GM12878 (cell line): Measurements from ENCODE around the gene SCNN1A.

Experiments
- BHLHE40 ChIP-seq, 2 experiments: fragments of 450-650 bp in 1 of 2; IDR thresholded peaks; 2 replicates each; pipeline ENCODE4 v1.6.1; 2011 to 2017; ENCODE audit warnings: low read depth in 2 of 2, borderline replicate concordance in 1 of 2, improper control_type of control experiment in 1 of 2, low read length in 1 of 2, mild to moderate bottlenecking in 1 of 2
- EGR1 ChIP-seq, 2 experiments: IDR thresholded peaks; 1 replicate in 1 of 2; 2 replicates in 1 of 2; pipeline ENCODE4 v1.6.1; 2011 to 2012; ENCODE audit warnings: low read depth in 2 of 2, low read length in 2 of 2, borderline replicate concordance in 1 of 2, mild to moderate bottlenecking in 1 of 2, moderate library complexity in 1 of 2
- EP300 ChIP-seq, 2 experiments: fragments of 150-350 bp in 1 of 2; IDR thresholded peaks; 2 replicates each; pipeline ENCODE4 v1.6.1; 2011 to 2012; ENCODE audit warnings: low read depth in 2 of 2, low read length in 2 of 2, borderline replicate concordance in 1 of 2, improper control_type of control experiment in 1 of 2, inconsistent platforms in 1 of 2; ENCODE audit not compliant: control insufficient read depth in 1 of 2
- SIN3A ChIP-seq: IDR thresholded peaks from 2 replicates; pipeline ENCODE4 v1.6.1; 2012; ENCODE audit warnings: low read depth, low read length, improper control_type of control experiment
- TAF1 ChIP-seq: IDR thresholded peaks from 2 replicates; pipeline ENCODE4 v1.6.1; 2011; ENCODE audit warnings: mild to moderate bottlenecking, low read depth, low read length, borderline replicate concordance
- TF ChIP-seq, protein P1 (sequence below): IDR thresholded peaks from 2 replicates; pipeline ENCODE4 v1.6.1; 2012; ENCODE audit warnings: mild to moderate bottlenecking, low read depth, low read length
- TF ChIP-seq, protein P2 (sequence below), 3 experiments: IDR thresholded peaks in 2 of 3; conservative IDR thresholded peaks in 1 of 3; 2 replicates each; pipeline ENCODE4 v1.5.1; 2011; ENCODE audit warnings: low read depth in 3 of 3, low read length in 3 of 3, mild to moderate bottlenecking in 3 of 3, control low read depth in 2 of 3, moderate library complexity in 2 of 3, inconsistent platforms in 1 of 3, mixed read lengths in 1 of 3; ENCODE audit not compliant: control insufficient read depth in 2 of 3, insufficient read depth in 1 of 3; ENCODE audit errors: extremely low read depth in 1 of 3
- TF ChIP-seq, protein P3 (sequence below): IDR thresholded peaks from 2 replicates; pipeline ENCODE4 v1.6.1; 2012; ENCODE audit warnings: improper control_type of control experiment, low read depth, low read length; ENCODE audit not compliant: insufficient replicate concordance

DNA sequence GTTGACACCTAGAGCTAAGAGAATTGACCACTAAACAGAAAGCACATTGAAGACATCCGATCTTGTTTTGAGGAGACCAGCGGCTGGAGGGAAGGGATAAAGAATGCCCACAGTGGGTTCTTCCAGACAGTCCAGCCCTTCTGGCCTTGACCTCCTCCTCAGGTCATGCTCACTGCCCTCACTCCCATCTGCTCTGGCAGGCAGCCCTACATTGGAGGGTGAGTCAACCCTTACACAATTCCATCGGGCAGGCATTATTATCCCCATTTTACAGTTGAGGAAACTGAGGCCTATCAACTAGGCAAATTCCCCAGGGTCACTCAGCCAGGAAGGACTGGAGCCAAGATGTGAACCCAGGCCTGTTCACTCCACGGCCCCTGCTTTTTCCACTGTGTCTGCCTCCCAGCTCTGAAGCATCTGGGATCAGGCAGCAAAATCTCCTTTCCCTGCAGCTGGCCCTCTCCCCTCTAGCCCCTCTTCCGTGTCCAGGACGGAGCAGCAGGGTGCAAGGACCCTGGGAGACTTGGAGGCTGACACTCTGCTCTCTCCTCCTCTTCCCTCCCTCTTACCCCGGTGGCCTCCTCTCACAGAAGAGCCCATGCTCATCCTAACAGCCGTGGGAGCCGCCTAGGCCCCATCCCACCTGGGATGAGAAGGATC is 5.3 kb downstream of the SCNN1A start:
- TF ChIP-seq TAF1 (no peak), EGR1 (IDR thresholded peaks at IDR 0.05; ENCODE audit: borderline replicate concordance in 1 of 2, low read depth in 2 of 2, low read length in 2 of 2) (no peak), BHLHE40 (IDR thresholded peaks at IDR 0.05; ENCODE audit: borderline replicate concordance in 1 of 2, low read depth in 2 of 2, low read length in 1 of 2) (no peak), EP300 (IDR thresholded peaks at IDR 0.05; ENCODE audit: borderline replicate concordance in 1 of 2, control insufficient read depth in 1 of 2, low read depth in 2 of 2, low read length in 2 of 2) (no peak), SIN3A (no peak)
- TF ChIP-seq, protein P1, sequence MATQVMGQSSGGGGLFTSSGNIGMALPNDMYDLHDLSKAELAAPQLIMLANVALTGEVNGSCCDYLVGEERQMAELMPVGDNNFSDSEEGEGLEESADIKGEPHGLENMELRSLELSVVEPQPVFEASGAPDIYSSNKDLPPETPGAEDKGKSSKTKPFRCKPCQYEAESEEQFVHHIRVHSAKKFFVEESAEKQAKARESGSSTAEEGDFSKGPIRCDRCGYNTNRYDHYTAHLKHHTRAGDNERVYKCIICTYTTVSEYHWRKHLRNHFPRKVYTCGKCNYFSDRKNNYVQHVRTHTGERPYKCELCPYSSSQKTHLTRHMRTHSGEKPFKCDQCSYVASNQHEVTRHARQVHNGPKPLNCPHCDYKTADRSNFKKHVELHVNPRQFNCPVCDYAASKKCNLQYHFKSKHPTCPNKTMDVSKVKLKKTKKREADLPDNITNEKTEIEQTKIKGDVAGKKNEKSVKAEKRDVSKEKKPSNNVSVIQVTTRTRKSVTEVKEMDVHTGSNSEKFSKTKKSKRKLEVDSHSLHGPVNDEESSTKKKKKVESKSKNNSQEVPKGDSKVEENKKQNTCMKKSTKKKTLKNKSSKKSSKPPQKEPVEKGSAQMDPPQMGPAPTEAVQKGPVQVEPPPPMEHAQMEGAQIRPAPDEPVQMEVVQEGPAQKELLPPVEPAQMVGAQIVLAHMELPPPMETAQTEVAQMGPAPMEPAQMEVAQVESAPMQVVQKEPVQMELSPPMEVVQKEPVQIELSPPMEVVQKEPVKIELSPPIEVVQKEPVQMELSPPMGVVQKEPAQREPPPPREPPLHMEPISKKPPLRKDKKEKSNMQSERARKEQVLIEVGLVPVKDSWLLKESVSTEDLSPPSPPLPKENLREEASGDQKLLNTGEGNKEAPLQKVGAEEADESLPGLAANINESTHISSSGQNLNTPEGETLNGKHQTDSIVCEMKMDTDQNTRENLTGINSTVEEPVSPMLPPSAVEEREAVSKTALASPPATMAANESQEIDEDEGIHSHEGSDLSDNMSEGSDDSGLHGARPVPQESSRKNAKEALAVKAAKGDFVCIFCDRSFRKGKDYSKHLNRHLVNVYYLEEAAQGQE = no peak
- TF ChIP-seq, protein P2, sequence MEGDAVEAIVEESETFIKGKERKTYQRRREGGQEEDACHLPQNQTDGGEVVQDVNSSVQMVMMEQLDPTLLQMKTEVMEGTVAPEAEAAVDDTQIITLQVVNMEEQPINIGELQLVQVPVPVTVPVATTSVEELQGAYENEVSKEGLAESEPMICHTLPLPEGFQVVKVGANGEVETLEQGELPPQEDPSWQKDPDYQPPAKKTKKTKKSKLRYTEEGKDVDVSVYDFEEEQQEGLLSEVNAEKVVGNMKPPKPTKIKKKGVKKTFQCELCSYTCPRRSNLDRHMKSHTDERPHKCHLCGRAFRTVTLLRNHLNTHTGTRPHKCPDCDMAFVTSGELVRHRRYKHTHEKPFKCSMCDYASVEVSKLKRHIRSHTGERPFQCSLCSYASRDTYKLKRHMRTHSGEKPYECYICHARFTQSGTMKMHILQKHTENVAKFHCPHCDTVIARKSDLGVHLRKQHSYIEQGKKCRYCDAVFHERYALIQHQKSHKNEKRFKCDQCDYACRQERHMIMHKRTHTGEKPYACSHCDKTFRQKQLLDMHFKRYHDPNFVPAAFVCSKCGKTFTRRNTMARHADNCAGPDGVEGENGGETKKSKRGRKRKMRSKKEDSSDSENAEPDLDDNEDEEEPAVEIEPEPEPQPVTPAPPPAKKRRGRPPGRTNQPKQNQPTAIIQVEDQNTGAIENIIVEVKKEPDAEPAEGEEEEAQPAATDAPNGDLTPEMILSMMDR (IDR thresholded peaks at IDR 0.05 in 2 of 3, conservative IDR thresholded peaks at IDR 0.05 in 1 of 3; ENCODE audit: control insufficient read depth in 2 of 3, extremely low read depth in 1 of 3, insufficient read depth in 1 of 3, low read depth in 3 of 3, low read length in 3 of 3) = no peak
- TF ChIP-seq, protein P3, sequence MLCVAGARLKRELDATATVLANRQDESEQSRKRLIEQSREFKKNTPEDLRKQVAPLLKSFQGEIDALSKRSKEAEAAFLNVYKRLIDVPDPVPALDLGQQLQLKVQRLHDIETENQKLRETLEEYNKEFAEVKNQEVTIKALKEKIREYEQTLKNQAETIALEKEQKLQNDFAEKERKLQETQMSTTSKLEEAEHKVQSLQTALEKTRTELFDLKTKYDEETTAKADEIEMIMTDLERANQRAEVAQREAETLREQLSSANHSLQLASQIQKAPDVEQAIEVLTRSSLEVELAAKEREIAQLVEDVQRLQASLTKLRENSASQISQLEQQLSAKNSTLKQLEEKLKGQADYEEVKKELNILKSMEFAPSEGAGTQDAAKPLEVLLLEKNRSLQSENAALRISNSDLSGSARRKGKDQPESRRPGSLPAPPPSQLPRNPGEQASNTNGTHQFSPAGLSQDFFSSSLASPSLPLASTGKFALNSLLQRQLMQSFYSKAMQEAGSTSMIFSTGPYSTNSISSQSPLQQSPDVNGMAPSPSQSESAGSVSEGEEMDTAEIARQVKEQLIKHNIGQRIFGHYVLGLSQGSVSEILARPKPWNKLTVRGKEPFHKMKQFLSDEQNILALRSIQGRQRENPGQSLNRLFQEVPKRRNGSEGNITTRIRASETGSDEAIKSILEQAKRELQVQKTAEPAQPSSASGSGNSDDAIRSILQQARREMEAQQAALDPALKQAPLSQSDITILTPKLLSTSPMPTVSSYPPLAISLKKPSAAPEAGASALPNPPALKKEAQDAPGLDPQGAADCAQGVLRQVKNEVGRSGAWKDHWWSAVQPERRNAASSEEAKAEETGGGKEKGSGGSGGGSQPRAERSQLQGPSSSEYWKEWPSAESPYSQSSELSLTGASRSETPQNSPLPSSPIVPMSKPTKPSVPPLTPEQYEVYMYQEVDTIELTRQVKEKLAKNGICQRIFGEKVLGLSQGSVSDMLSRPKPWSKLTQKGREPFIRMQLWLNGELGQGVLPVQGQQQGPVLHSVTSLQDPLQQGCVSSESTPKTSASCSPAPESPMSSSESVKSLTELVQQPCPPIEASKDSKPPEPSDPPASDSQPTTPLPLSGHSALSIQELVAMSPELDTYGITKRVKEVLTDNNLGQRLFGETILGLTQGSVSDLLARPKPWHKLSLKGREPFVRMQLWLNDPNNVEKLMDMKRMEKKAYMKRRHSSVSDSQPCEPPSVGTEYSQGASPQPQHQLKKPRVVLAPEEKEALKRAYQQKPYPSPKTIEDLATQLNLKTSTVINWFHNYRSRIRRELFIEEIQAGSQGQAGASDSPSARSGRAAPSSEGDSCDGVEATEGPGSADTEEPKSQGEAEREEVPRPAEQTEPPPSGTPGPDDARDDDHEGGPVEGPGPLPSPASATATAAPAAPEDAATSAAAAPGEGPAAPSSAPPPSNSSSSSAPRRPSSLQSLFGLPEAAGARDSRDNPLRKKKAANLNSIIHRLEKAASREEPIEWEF = no peak
